IMR-90 (cell line): ENCODE measurements around the gene VPS41. TPM values are rescaled to one million over a fixed set of nuclear protein-coding genes. Genes with fewer than 3 reads are reported as not detected.

ENCODE experiments used
- ATAC-seq: fragments of 200-7000 bp; cut with Tn5 transposase; 2 replicates; pipeline ENCODE4 v1.9.1; 2020; ENCODE audit warnings: low read depth, mild to moderate bottlenecking, moderate library complexity
- BruUV-seq: library from RNA; stranded (reverse); fragments of 400-500 nt; replicated peaks from 2 replicates; lab custom pipeline; 2021; lab: Mats Ljungman, UMichigan
- CTCF ChIA-PET: fragments of 300-600 bp; formaldehyde crosslinking; extraction: SDS; loops from one replicate; lab custom pipeline; 2021; ENCODE audit warnings: antibody characterized with exemption; lab: Yijun Ruan, JAX
- POLR2A ChIA-PET: fragments of 300-600 bp; sonication (Branson Sonifier 250); formaldehyde crosslinking; loops from one replicate; lab custom pipeline; 2022; ENCODE audit warnings: antibody characterized with exemption; ENCODE audit not compliant: unreplicated experiment; lab: Charles Lee
- DNase-seq: peaks from one replicate; pipeline ENCODE4 v3.0.0; 2013
- H2AFZ ChIP-seq: replicated peaks from 2 replicates; pipeline ENCODE3; 2013; ENCODE audit warnings: low read length, mild to moderate bottlenecking; ENCODE audit not compliant: poor library complexity
- H2AK5ac ChIP-seq: 2 replicates; pipeline ENCODE4 v1.6.1; 2013; ENCODE audit warnings: low read depth, low read length, inconsistent platforms
- H2AK9ac ChIP-seq: replicated peaks from 2 replicates; pipeline ENCODE3; 2013; ENCODE audit warnings: mild to moderate bottlenecking, low read depth, low read length, moderate library complexity; ENCODE audit not compliant: poor library complexity
- H2BK120ac ChIP-seq: 2 replicates; pipeline ENCODE4 v1.6.1; 2013; ENCODE audit warnings: low read depth, low read length, inconsistent platforms
- H2BK15ac ChIP-seq: 3 replicates; pipeline ENCODE4 v1.6.1; 2013; ENCODE audit warnings: low read depth, low read length, inconsistent platforms
- H2BK20ac ChIP-seq: 2 replicates; pipeline ENCODE4 v1.6.1; 2013; ENCODE audit warnings: low read depth, mild to moderate bottlenecking, inconsistent platforms, low read length, moderate library complexity
- H2BK5ac ChIP-seq: 2 replicates; pipeline ENCODE4 v1.6.1; 2013; ENCODE audit warnings: mild to moderate bottlenecking, low read depth, low read length, inconsistent platforms; ENCODE audit not compliant: poor library complexity, severe bottlenecking
- H3K14ac ChIP-seq: replicated peaks from 2 replicates; pipeline ENCODE4 v1.6.1; 2013; ENCODE audit warnings: low read depth, low read length, inconsistent platforms
- H3K18ac ChIP-seq: 2 replicates; pipeline ENCODE4 v1.6.1; 2013; ENCODE audit warnings: low read depth, low read length, control low read depth
- H3K23ac ChIP-seq: 2 replicates; pipeline ENCODE4 v1.6.1; 2013; ENCODE audit warnings: low read depth, low read length, inconsistent platforms
- H3K27ac ChIP-seq: 2 replicates; pipeline ENCODE4 v1.5.1; 2013; ENCODE audit warnings: mild to moderate bottlenecking, control low read depth, low read length; ENCODE audit not compliant: insufficient read depth
- H3K27me3 ChIP-seq: 2 replicates; pipeline ENCODE4 v1.6.1; 2013; ENCODE audit warnings: low read length; ENCODE audit not compliant: control insufficient read depth, insufficient read depth
- H3K36me3 ChIP-seq: 2 replicates; pipeline ENCODE4 v1.6.1; 2013; ENCODE audit warnings: low read length, mixed read lengths; ENCODE audit not compliant: control insufficient read depth, insufficient read depth
- H3K4ac ChIP-seq: 2 replicates; pipeline ENCODE4 v1.6.1; 2013; ENCODE audit warnings: low read depth, low read length, inconsistent platforms
- H3K4me1 ChIP-seq: 2 replicates; pipeline ENCODE4 v1.6.1; 2013; ENCODE audit warnings: low read length, mixed read lengths; ENCODE audit not compliant: control insufficient read depth, insufficient read depth
- H3K4me2 ChIP-seq: 2 replicates; pipeline ENCODE4 v1.6.1; 2013; ENCODE audit warnings: low read depth, mild to moderate bottlenecking, control low read depth, low read length, moderate library complexity
- H3K4me3 ChIP-seq: 2 replicates; pipeline ENCODE4 v1.5.1; 2013; ENCODE audit warnings: low read depth, mild to moderate bottlenecking, control low read depth, low read length, moderate library complexity; ENCODE audit not compliant: insufficient read depth
- H3K56ac ChIP-seq: 2 replicates; pipeline ENCODE4 v1.6.1; 2013; ENCODE audit warnings: low read length, inconsistent platforms; ENCODE audit not compliant: insufficient read depth; ENCODE audit errors: extremely low read depth
- H3K79me1 ChIP-seq, 2 experiments: 2 replicates each; pipeline ENCODE4 v1.6.1; 2013; ENCODE audit warnings: low read length in 2 of 2, inconsistent platforms in 1 of 2, low read depth in 1 of 2
- H3K9ac ChIP-seq: 2 replicates; pipeline ENCODE4 v1.6.1; 2013; ENCODE audit warnings: low read depth, low read length, control low read depth
- H3K9me1 ChIP-seq: 2 replicates; pipeline ENCODE4 v1.6.1; 2013; ENCODE audit warnings: low read length, inconsistent platforms; ENCODE audit not compliant: insufficient read depth
- H3K9me3 ChIP-seq: 2 replicates; pipeline ENCODE4 v1.6.1; 2013; ENCODE audit warnings: low read length; ENCODE audit not compliant: control insufficient read depth, insufficient read depth
- H4K20me1 ChIP-seq: 2 replicates; pipeline ENCODE4 v1.6.1; 2013; ENCODE audit warnings: low read length, inconsistent platforms; ENCODE audit not compliant: insufficient read depth
- H4K5ac ChIP-seq: 2 replicates; pipeline ENCODE4 v1.6.1; 2013; ENCODE audit warnings: mild to moderate bottlenecking, low read depth, low read length, control low read depth
- H4K8ac ChIP-seq, 2 experiments: 2 replicates each; pipeline ENCODE4 v1.6.1; 2013; ENCODE audit warnings: low read depth in 2 of 2, low read length in 2 of 2, control low read depth in 1 of 2, inconsistent platforms in 1 of 2
- H4K91ac ChIP-seq: 2 replicates; pipeline ENCODE4 v1.6.1; 2013; ENCODE audit warnings: low read depth, low read length, inconsistent platforms; ENCODE audit not compliant: insufficient read depth
- BHLHE40 ChIP-seq: fragments of 150-350 bp; IDR thresholded peaks from 2 replicates; pipeline ENCODE4 v1.6.1; 2016; ENCODE audit warnings: mild to moderate bottlenecking, low read depth, low read length
- MAFK ChIP-seq: IDR thresholded peaks from 2 replicates; pipeline ENCODE4 v1.6.1; 2012; ENCODE audit warnings: low read depth, low read length, improper control_type of control experiment
- MAZ ChIP-seq: IDR thresholded peaks from 2 replicates; pipeline ENCODE4 v1.6.1; 2012; ENCODE audit warnings: low read depth, mild to moderate bottlenecking, low read length, improper control_type of control experiment, moderate library complexity, borderline replicate concordance
- MXI1 ChIP-seq: IDR thresholded peaks from 2 replicates; pipeline ENCODE4 v1.6.1; 2012; ENCODE audit warnings: low read depth, mild to moderate bottlenecking, low read length, moderate library complexity, borderline replicate concordance
- RAD21 ChIP-seq: IDR thresholded peaks from 2 replicates; pipeline ENCODE4 v1.6.1; 2012; ENCODE audit warnings: low read length, improper control_type of control experiment
- RFX5 ChIP-seq: IDR thresholded peaks from 2 replicates; pipeline ENCODE4 v1.8.0; 2012; ENCODE audit warnings: low read depth, mild to moderate bottlenecking, low read length, moderate library complexity
- SMC3 ChIP-seq: fragments of 150-350 bp; IDR thresholded peaks from 2 replicates; pipeline ENCODE4 v1.6.1; 2016; ENCODE audit warnings: low read depth, mild to moderate bottlenecking, antibody characterized with exemption, low read length, moderate library complexity
- WGBS, 2 experiments: methylation state at CpG; one replicate each; pipeline versions ENCODE4 v1.1.5 to v1.1.7; 2013; ENCODE audit warnings: missing lambda C conversion rate in 2 of 2; ENCODE audit not compliant: insufficient read length in 1 of 2; ENCODE audit errors: extremely low coverage in 2 of 2; 5-methylcytosine and 5-hydroxymethylcytosine counted together
- dilution Hi-C: fragments of 300-500 bp; cut with HindIII; formaldehyde crosslinking; loops from one replicate; pipeline ENCODE4 v1.14.3; 2018; ENCODE audit warnings: low sequenced_read_pairs; ENCODE audit not compliant: unreplicated experiment
- in situ Hi-C: fragments of 300-500 bp; cut with MboI; formaldehyde crosslinking; loops from 3 replicates; pipeline ENCODE4 v1.14.3; 2019; ENCODE audit warnings: low sequenced_read_pairs, inconsistent platforms, mixed read lengths
- intact Hi-C: fragments of 100-400 bp; cut with micrococcal nuclease; formaldehyde crosslinking; loops from 2 replicates; pipeline ENCODE4 v1.10.0; 2022
- polyA plus RNA-seq, 3 experiments: library from polyadenylated mRNA; depleted of rRNA; stranded (reverse); fragments of >200 nt; gene quantifications; 2 replicates each; pipeline ENCODE4 v1.2.3, GENCODE V29; 2012; ENCODE audit warnings: low replicate concordance in 1 of 3
- total RNA-seq: library from RNA; depleted of rRNA; stranded (reverse); fragments of >200 nt; gene quantifications from 2 replicates; pipeline ENCODE4 v1.2.3, GENCODE V29; 2012
- TF ChIP-seq, protein P1 (sequence below): fragments of 150-350 bp; IDR thresholded peaks from 2 replicates; pipeline ENCODE4 v1.6.1; 2016; ENCODE audit warnings: low read depth, mild to moderate bottlenecking, low read length, moderate library complexity, borderline replicate concordance
- TF ChIP-seq, protein P2 (sequence below): conservative IDR thresholded peaks from 2 replicates; pipeline ENCODE4 v1.5.1; 2012; ENCODE audit warnings: mild to moderate bottlenecking, low read depth, low read length, improper control_type of control experiment

Gene VPS41
- total and polyA plus RNA-seq, 2 of the 4 experiments (the other 2 are of a cell fraction), result 16.0 to 28.0 TPM

DNA sequence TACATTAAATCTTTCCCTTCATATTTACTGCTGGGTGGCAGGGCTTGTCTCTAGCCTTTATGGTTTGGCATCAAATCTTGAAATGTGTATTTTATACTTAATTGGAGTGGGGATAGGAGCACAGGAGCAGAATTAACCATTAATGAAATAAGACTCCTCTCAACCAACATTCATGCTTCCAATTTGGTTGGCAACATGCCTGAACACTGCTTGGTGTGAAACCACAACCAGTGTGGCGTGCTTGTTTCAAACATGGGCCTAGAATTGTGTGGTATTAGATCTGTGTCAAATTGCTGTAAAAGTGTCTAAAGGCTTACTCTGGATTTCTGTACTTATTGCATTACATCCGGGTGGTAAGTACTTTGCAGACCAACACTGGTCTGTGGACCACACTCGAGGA, 25.1 kb upstream of the VPS41 start:
- TF ChIP-seq BHLHE40 (no peak), MXI1 (no peak), MAFK (no peak), RFX5 (no peak), MAZ (no peak), SMC3 (no peak), RAD21 (no peak)
- TF ChIP-seq, protein P1, sequence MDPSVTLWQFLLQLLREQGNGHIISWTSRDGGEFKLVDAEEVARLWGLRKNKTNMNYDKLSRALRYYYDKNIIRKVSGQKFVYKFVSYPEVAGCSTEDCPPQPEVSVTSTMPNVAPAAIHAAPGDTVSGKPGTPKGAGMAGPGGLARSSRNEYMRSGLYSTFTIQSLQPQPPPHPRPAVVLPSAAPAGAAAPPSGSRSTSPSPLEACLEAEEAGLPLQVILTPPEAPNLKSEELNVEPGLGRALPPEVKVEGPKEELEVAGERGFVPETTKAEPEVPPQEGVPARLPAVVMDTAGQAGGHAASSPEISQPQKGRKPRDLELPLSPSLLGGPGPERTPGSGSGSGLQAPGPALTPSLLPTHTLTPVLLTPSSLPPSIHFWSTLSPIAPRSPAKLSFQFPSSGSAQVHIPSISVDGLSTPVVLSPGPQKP, result no peak
- TF ChIP-seq, protein P2, sequence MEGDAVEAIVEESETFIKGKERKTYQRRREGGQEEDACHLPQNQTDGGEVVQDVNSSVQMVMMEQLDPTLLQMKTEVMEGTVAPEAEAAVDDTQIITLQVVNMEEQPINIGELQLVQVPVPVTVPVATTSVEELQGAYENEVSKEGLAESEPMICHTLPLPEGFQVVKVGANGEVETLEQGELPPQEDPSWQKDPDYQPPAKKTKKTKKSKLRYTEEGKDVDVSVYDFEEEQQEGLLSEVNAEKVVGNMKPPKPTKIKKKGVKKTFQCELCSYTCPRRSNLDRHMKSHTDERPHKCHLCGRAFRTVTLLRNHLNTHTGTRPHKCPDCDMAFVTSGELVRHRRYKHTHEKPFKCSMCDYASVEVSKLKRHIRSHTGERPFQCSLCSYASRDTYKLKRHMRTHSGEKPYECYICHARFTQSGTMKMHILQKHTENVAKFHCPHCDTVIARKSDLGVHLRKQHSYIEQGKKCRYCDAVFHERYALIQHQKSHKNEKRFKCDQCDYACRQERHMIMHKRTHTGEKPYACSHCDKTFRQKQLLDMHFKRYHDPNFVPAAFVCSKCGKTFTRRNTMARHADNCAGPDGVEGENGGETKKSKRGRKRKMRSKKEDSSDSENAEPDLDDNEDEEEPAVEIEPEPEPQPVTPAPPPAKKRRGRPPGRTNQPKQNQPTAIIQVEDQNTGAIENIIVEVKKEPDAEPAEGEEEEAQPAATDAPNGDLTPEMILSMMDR, result no peak
- in situ Hi-C loops (loop anchor here (25.0 kb wide), 1 partner anchor 528 kb away; no protein-coding TSS in a partner anchor), dilution Hi-C loops (no loop called here), intact Hi-C loops (loop anchor here (5.0 kb wide), 1 partner anchor 137 kb away; no protein-coding TSS in a partner anchor)
- Histone ChIP-seq H3K14ac (no peak overlapping the region), H3K4me3 (no peak overlapping the region), H3K56ac (no peak overlapping the region), H4K20me1 (no peaks in the 10 kb centered on the region), H4K91ac (no peak overlapping the region), H2BK15ac (no peak overlapping the region), H3K27ac (no peak overlapping the region), H2AK9ac (no peak overlapping the region), H2BK120ac (no peak overlapping the region), H2BK20ac (no peak overlapping the region), H3K4me2 (no peak overlapping the region), H4K5ac (no peak overlapping the region), H2AK5ac (no peak overlapping the region), H3K27me3 (peaks cover 1% of the 10 kb centered on the region; the same call in 1 of the 2 replicates), H2BK5ac (no peak overlapping the region), H3K79me1 (no peaks in the 10 kb centered on the region), H3K18ac (no peak overlapping the region), H2AFZ (no peak overlapping the region), H3K23ac (no peak overlapping the region), H3K9me1 (no peaks in the 10 kb centered on the region), H3K4me1 (no peaks in the 10 kb centered on the region), H3K9me3 (no peaks in the 10 kb centered on the region), H3K4ac (no peak overlapping the region), H4K8ac (no peak overlapping the region), H3K9ac (no peak overlapping the region), H3K36me3 (no peaks in the 10 kb centered on the region)
- DNase-seq, result no peak
- CTCF ChIA-PET, result no interaction called here
- BruUV-seq, result no TSS peak
- WGBS, 2 experiments, result 40% methylated on average over 1 of the region's 3 CpGs; no CpG with 5 or more reads in 1 of the 2 experiments
- POLR2A ChIA-PET, result no interaction called here
- no peak for ATAC-seq
